Dedifferentiated amniotic fluid mesenchymal stem cell (primary cell): ENCODE data around the gene NCAPG.

Experiments used
- DNase-seq: peaks from one replicate; pipeline ENCODE4 v3.0.0-alpha.2; 2016; ENCODE audit errors: extremely low spot score

The NCAPG gene

GRCh38 chr4:17875402-17876070 lies 64.8 kb downstream of the NCAPG start:
- DNase-seq: no peak

- no peak for DNase-seq
Measured at GRCh38 chr4:17876943-17877342, 66.2 kb downstream of the NCAPG start.

GRCh38 chr4:17877661-17878060 lies 66.9 kb downstream of the NCAPG start:
- DNase-seq: no peak

GRCh38 chr4:17884063-17884462 lies 73.3 kb downstream of the NCAPG start:
- no peak for DNase-seq

- no peak for DNase-seq
Measured at GRCh38 chr4:17884511-17884910, 73.7 kb downstream of the NCAPG start.

- no peak for DNase-seq
Measured at GRCh38 chr4:17889692-17890091, 78.9 kb downstream of the NCAPG start.

GRCh38 chr4:17894421-17894820 lies 83.6 kb downstream of the NCAPG start:
- DNase-seq: no peak
